GM19395 (cell line): ENCODE data around the gene NOD1.
A peak's percentile ranks its signal among the peaks of the same experiment; 100 is the strongest.
"Not testable (repeated sequence)": the region's sequence is repeated elsewhere in the genome, so short reads cannot be mapped to it uniquely, and the experiment has no call there.

Source experiments
- ATAC-seq: cut with Tn5 transposase; IDR thresholded peaks from one replicate; pipeline ENCODE4 v1.9.1; 2021; ENCODE audit warnings: mild to moderate bottlenecking, moderate library complexity; ENCODE audit not compliant: unreplicated experiment

The NOD1 gene

DNA sequence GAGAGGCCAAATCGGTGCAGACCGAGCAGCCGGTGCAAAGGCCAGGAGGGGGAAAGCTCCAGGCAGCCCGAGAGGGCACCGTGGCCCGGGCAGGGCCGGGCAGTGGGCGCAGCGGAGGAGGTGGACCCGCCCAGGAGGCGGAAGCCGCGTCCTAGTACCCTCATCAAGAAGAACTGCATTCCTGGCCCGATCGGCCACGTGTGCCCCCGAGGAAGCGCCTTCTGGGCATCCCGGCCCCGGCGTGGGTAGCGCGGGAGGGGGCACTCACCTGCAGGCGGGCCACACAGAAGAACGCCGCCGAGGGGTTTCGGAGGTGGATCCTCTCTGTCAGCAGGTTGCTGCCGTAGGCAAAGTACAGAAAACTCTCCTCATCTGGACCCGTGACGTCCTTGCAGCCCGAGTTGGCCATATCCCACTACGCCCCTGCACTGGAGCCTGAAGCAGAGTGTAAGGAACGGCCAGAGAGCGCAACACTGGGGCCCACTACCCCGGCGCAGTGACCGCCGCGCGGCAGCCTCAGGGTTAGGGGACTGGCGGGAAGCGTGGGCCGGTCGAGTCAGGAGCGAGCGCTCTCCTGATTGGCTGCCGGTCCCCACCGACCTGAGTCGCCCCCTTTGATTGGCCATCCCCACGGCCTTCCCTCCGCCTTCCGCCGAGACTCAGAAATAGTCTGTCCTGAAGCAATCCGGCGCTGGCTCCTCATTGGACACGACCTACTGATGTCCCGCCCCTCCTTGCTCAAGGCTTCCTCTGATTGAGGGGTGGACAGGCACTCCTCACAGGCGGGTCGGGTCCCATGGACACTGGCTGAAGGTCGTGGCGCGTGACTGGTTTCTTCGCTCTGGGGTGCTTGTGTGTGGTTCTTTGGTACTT lies 26.0 kb upstream of the NOD1 start, which contains the start of gene GGCT:
Gene GGCT, minus strand, starts transcription at position 529 of the 873 bp plus-strand sequence. Its CDS starts 120 bp downstream, at position 409.
- peak; percentile 98 for ATAC-seq

DNA sequence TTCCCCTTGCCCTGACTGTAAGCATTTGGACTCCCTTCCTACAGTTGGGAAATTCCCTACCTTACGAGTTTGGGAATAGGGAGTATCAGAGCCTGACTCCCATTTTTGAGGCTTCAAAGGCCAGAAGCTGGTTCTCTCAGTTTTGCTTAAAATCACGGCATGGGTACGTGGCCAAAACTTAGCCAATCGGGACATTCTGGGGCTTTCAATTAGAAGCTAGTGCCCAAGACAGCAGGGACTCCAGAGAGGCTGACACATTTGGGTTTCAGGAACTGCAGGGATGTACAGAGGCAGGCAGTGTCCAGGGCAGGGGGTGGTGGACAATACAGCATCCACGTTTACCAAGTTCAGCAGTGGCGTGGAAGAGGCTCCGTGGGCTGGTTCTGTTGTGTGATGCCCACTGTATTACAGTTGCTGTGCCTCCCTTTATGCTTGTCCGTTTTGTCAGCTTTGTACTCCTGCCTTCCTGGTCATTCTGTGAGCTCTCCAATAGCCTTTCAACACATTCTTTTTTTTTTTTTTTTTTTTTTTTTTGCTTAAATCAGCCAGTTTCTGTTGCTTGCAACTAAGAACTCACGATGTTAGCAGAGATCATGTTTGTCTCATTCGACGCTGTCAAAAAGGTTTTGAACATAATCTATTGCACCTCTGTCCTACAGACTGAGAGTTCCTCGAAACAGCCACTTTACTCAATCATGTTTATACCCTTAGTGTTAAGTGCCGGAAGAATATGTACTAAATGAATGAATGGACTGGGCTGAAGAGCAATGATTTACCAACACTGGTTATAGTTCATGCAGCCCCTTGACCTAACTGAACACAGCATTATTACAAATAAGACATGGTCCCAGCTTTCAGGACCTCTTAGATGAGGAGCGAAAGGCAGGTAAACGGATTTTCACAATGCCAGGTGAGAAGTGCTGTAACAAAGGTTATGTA lies 25.0 kb upstream of the NOD1 start:
- no peak for ATAC-seq

DNA sequence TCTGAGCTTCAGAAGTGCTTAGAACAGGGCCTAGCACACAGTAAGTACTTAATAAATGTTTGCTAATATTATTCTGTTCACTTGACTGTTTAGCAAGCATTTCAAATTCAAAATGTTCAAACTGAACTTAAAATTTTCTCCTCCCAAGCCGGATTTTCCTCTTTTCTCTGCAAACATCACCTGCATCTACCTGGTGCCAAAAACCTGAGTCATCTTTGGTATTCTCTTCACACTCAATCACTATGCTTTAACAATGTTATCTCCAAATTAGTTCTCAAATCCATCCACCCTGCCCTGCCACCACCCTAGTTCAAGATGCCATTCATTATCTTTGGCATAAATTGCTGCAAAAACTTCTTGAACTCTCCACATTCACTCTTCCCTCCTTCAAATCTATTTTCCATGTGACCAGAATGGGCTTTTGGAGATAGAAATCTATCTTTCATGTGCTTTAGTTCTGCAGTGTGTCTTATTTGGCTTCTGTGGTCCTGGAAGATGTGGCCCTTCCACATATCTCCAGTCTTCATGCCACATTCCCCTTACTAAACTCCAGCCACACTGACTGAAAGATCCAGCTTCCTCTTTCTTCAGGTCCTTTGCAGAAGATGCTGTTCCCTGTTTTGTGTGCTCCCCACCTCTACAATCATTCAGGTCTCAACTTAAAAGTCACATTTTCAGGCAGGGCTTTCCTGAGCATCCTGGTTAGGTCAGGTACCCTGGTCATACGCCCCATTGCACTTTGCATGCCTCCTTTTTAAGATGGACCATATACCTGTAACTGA lies 24.1 kb upstream of the NOD1 start:
- ATAC-seq, result no peak

DNA sequence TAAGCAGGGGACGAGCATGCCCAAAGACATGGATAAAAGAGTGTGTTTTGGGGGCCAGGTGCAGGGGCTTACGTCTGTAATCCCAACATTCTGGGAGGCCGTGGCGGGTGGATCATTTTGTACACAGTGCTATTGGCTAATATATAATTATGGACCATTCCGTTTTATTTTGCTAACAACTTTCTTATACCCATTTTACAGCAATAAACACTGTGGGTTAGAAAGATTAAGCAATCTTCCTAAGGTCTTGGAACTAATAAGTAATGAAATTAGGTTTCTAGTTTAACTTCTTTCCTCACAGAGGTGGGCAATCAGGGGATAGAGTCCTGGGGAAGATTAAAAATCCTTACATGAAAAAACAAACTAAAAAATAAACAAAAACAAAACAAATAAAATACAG lies 22.7 kb upstream of the NOD1 start:
- no peak for ATAC-seq

DNA sequence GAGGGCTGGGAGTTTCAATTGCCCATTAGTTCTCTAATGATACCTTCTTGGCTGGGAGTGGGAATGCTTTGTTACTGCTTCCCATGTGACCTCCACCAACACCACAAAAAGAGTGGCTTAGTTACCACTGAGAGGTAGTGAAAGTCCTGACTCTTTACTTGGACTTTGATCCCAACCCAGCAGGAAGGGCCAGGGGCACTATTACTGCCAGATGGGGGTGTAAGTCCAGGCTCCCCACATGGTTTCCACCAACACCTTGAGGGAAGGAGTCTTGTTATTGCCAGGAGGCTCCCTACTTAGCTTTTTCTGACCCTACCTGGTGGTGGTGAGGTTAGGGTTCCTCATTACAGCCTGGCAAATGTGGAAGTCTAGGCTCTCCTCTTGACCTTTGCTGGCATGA lies 14.6 kb upstream of the NOD1 start:
- no peak for ATAC-seq

DNA sequence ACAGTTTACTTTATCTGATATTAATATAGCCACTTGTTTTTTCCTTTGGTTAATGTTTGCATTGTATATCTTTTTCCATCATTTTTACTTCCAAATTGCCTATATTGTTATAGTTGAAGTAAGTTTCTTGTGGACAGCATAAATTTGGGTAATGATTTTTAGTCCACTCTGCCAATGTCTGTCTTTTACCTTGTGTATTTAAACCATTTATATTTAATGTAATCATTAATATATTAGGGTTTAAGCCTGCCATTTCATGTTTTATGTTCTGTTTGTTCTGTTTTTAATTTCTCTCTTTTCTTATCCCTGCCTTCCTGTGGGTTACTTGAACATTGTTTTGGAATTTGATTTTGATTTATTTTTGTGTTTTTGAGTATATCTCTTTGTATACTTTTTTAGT lies 12.8 kb upstream of the NOD1 start:
- no peak for ATAC-seq

DNA sequence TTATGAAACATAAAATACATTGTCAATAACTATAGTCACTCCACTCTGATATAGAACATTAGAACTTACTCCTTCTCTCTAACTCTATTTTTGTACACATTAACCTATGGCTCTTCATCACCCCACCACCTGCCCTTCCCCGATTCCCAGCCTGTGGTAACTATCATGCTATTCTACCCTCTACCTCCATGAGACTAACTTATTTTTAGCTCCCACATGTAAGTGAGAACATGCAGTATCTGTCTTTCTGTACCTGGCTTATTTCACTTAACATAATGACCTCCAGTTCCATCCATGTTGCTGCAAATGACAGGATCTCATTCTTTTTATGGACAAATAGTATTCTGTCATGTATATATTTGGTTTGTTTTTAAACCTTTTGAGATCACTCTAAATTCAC lies 8.8 kb upstream of the NOD1 start:
- no peak for ATAC-seq

DNA sequence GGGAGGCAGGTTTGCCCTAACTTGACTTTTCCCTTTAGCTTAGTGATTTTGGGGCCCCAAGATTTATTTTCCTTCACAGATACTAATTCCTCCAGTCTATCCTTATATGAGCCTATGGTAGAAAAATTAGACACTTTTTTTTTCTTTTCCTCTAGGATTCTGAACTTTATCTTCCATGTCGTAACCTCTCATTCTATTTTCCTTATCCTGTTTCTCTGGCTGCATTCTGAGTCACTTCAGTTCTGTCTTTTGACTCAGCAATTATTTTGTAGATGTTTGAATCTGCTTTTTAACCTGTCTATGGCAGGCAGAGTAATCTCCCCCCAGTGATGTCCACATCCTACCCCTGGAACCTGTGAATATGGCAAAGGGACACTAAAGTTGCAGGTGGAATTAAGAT lies 7.1 kb upstream of the NOD1 start:
- no peak for ATAC-seq

DNA sequence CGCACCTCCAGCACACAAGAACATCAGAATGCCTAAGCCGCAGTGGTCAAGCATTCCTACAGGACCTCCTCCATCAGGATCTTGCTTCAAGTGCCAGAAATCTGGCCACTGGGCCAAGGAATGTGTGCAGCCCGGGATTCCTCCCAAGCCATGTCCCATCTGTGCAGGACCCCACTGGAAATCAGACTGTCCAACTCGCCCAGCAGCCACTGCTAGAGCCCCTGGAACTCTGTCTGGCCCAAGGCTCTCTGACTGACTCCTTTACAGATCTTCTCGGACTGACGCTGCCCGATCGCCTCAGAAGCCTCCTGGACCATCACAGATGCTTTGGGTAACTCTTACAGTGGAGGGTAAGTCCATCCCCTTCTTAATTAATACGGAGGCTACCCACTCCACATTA lies 2.8 kb upstream of the NOD1 start:
- not testable (repeated sequence) for ATAC-seq

DNA sequence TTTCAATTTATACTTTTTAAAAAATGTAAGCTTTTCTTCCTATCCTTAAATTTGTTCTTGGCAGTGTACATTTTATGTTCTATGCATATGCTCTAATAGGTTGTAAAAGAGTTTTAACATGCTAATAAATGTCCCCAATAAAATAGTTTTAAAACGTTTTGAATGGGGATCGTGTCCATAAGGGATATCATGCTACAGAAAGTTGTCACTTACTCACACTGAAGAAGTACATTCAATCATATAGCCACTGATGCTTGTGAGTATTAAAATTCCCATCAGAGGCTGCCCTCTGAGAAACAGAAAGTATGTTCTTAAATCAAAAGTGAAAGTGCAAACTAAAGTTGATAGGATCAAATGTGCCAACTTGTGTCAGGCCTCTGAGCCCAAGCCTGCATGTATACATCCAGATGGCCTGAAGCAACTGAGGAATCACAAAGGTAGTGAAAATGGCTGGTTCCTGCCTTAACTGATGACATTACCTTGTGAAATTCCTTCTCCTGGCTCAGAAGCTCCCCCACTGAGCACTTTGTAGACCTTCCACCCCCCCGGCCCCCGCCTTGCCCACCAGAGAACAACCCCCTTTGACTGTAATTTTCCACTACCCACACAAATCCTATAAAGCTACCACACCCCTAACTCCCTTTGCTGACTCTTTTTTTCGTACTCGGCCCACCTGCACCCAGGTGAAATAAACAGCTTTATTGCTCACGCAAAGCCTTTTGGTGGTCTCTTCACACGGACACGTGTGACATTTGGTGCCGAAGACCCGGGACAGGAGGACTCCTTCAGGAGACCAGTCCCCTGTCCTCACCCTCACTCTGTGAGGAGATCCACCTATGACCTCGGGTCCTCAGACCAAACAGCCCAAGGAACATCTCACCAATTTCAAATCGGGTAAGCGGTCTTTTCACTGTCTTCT lies 877 bp upstream of the NOD1 start:
- ATAC-seq, result no peak

DNA sequence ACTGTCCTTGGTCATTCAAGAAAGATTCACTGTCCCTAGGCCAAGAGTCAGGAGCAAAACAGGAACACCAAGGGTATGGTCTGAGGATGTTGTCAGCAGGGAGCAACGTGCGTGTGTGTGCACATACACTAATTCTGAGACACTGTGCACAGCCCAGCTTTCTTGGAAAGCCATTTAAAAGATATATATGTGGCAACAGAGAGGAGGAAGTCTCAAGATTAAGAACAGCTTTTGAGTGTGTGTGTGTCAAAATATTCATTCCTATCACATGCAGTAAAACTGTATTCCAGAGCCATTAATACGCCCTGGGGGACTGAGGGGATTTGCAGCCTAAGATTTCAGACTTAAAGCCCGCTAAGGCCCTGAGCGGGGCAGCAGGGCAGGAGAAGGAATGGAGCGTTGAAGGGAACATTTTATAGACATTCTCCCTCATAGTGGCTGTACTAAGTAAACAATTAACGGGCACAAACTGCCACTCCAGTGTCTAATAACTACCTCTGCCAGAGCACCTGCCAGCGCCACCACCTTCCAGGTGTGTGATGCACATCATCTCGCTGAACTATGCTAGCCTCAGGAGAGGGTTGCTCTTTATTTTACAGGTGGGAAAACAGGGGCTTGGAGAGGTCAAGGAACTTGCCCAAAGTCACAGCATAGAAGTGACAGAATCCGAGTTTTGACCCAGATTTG lies 2.0 kb downstream of the NOD1 start:
- no peak for ATAC-seq

DNA sequence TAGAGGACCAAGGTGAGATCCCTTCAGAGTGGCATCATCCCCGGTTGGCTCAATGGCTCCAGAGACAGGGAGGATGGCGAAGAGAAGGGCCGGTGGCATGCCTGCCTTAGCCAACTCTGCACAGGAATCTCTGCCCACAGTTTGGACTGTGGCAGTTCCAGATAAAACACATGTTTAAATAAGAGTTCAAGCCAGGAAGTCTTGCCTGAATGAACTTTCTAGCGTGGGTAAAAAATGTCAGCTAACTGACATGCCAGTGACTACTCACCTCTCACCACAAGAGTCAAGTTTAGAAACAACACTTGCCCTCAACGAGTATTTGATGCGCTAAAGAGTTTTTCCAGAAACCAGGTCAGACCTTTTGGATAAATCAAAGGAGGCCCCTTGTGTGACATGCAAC lies 3.0 kb downstream of the NOD1 start:
- no peak for ATAC-seq

DNA sequence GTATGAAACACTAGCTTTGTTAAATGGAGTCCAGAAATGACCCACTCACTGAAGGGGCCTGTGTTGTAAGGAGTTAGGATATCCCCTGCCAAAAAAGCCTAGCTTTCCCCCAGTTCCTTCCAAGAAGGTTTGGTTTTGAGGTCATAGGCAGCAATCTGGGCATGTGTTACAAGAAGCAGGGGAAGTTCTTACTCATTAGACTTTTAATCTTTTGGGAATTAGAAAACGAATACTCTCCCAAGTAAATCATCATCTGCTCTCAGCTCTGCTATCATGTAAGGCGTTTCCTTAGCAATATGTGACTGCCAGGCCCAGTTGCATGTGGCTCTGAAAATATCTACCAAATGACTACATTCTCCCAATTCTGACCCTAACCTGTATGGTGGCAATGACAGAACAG lies 3.7 kb downstream of the NOD1 start:
- no peak for ATAC-seq

DNA sequence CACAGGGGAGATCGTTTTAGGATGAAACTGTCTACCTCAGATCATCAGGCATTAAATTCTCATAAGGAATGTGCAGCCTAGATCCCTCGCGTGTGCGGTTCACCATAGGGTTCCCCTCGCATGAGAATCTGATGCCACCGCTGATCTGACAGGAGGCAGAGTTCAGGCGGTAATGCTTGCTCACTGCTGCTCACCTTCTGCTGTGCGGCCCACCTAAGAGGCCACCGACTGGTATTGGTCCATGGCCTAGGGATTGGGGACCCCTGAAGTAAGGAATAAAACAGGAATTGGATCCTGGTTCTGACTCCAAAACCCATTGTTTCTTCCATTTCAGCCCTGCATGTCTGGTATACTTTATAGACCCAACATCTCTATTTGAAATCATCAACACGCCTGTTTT lies 4.1 kb downstream of the NOD1 start:
- no peak for ATAC-seq

DNA sequence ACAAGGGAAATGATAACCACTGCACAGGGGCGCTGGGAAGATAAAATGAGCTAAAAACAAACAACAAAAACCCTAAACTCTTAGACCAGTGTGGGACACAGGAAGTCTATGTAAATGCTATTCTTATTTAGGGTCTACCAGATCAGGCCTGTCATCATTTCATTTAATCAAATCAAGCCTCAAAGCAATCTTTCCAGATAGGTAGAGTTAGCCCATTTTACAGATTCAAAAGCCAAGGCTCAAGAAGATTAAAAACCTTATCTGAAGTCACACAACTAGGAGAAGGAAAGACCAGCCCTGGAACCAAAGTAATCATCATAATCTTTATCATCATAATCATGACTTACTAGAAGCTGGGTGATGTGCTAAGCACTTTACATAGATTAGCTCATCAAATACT lies 4.7 kb downstream of the NOD1 start:
- ATAC-seq, result no peak

DNA sequence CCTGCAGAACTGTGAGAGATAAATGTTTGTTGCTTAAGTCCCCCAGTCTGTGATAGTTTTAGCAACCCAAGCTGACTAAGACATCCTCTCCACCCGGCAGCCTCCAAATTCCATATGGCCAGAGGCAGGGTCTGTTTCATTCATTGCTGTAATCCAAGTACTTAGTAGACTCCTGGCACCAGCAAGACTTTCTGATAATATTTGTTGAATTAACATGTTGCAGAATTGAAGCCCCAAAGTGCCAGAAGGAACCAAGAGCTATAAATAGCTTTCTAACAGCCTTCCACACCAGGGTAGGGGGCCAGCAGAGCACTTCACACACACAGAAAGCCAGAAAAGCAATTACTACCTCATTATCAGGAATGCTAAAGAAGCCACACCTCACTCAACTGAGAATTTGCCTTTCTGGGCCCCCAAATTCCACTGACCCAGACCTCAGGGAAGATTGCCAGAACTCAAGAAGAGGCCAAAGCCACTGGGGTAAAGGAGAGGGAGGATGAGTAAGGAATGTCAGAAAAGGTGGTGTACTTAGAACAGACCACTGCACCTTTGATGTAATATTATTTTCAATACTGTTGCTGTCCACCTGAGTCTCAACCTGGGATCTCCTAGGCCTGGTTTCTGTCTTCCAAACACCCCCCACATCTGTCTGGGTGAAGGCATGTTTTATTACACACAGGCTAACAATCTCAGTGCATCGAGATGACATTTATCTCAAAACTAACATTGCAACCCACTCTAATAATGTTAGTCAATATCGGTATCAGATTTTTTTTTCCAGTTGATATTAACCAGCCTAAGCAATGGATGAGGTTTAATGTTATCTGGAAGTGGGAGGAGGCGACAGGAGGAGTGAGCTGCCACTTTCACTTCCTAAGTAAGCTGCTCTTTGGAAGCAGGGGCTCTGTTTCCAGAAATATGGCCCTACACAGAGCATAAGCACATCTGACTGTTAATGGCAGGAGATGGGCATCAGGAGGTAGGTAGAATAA lies 5.5 kb downstream of the NOD1 start:
- no peak for ATAC-seq

DNA sequence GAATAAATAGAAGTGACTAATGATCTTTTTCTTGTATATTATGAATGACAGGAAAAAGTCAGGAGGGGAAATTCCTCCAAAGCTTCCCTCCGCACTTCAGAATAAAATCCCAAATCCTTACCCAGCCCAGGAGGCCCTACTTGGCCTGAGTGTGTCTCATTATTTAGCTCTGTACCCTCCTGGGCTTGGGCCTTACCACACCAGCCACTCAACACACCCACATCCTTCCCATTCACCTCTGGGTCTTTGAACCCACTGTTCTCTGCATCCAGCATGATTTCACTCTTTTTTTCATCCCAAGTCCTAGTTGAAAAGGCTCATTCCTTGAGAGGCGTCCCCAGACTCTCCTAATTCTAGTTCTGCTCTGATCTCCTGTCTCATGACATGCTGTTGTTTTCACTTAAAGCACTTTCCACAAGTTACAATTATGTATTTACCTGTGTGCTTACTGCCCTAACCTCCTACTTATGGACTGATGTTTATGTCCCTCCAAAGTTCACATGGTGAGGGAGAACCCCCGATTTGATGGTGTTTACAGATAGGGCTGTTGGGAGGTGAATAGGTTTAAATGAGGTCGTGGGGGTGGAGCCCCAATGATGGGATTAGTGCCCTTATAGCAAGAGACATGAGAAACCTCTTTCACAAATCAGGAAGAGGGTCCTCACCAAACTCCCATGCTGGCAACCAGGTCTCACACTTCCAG lies 6.4 kb downstream of the NOD1 start:
- ATAC-seq, result no peak

DNA sequence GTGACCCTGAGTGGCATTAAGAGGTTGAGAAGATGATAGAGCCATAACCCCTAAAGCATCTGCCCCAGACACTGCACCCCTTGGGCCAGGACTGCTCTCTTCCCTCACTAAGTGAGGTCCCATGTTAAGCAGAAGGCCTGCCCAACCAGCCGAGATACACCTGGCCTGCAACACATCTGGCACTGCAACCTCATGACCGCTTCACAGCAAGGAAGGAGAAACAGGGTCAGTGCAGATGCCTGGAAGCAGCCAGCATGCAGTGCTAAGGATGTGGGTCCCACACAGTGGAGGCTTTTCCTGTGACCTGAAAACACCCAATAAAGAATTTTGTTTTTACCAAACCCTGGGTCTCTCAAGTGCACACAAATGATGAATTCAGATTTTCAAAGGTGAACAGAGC lies 7.4 kb downstream of the NOD1 start:
- ATAC-seq, result no peak
